AG04450 (cell line): Measurements from ENCODE around the gene MORN1. TPM values are rescaled to one million over a fixed set of nuclear protein-coding genes. Genes with fewer than 3 reads are reported as not detected.

Experiments
- CTCF ChIA-PET: fragments of 300-600, 350-600 bp; formaldehyde crosslinking; extraction: SDS; loops from one replicate; lab custom pipeline; 2022; ENCODE audit warnings: antibody characterized with exemption, inconsistent platforms; lab: Charles Lee
- POLR2A ChIA-PET: fragments of 350-600 bp; formaldehyde crosslinking; extraction: SDS; loops from one replicate; lab custom pipeline; 2021; ENCODE audit warnings: antibody characterized with exemption, inconsistent platforms; lab: Yijun Ruan, JAX
- DNase-seq: peaks from one replicate; pipeline ENCODE4 v3.0.0-alpha.2; 2011; ENCODE audit warnings: low read depth, low spot score
- H3K27ac ChIP-seq: one replicate; pipeline ENCODE4 v1.5.1; 2012; ENCODE audit warnings: low read depth, low read length, control low read depth
- H3K27me3 ChIP-seq: one replicate; pipeline ENCODE4 v1.6.0; 2012; ENCODE audit warnings: low read length; ENCODE audit not compliant: control insufficient read depth, insufficient read depth
- H3K4me3 ChIP-seq: 2 replicates; pipeline ENCODE4 v1.5.1; 2011; ENCODE audit warnings: mild to moderate bottlenecking, low read depth, low read length, control low read depth
- H3K9me3 ChIP-seq: 2 replicates; pipeline ENCODE4 v1.5.1; 2012; ENCODE audit warnings: low read length; ENCODE audit not compliant: control insufficient read depth, insufficient read depth
- CTCF ChIP-seq: IDR thresholded peaks from 2 replicates; pipeline ENCODE4 v1.5.1; 2011; ENCODE audit warnings: low read depth, low read length, control low read depth, inconsistent platforms
- polyA plus RNA-seq: library from polyadenylated mRNA; depleted of rRNA; stranded (reverse); fragments of >200 nt; gene quantifications from 2 replicates; pipeline ENCODE4 v1.2.3, GENCODE V29; 2011

Gene MORN1
- polyA plus RNA-seq, 1 experiment: 3.6 TPM

GRCh38 chr1:2425892-2426291, 34.5 kb upstream of the MORN1 start:
- Histone ChIP-seq H3K9me3 (peaks cover 26% of the 10 kb centered on the region), H3K27ac (no peak overlapping the region), H3K4me3 (no peak overlapping the region), H3K27me3 (peaks cover 10% of the 10 kb centered on the region)
- ChIA-PET POLR2A (no interaction called here), CTCF (no interaction called here)
- no peak for TF ChIP-seq CTCF
- DNase-seq: no peak

- ChIA-PET CTCF (interaction anchor here (0.9 kb wide), 1 partner anchor 8 kb away, joined by 4 read pairs; no protein-coding TSS in a partner anchor), POLR2A (no interaction called here)
- peaks cover 5% of the 10 kb centered on the region for H3K9me3 ChIP-seq
- no peak overlapping the region for H3K4me3 ChIP-seq
- H3K27ac ChIP-seq: no peak overlapping the region
- peaks cover 21% of the 10 kb centered on the region for H3K27me3 ChIP-seq
- no peak for TF ChIP-seq CTCF
- DNase-seq: no peak
Observed at GRCh38 chr1:2422523-2422922, 31.2 kb upstream of the MORN1 start.

- ChIA-PET CTCF (no interaction called here), POLR2A (no interaction called here)
- Histone ChIP-seq H3K9me3 (peaks cover 5% of the 10 kb centered on the region), H3K4me3 (no peak overlapping the region), H3K27me3 (peaks cover 21% of the 10 kb centered on the region), H3K27ac (no peak overlapping the region)
- no peak for DNase-seq
- TF ChIP-seq CTCF: no peak
Observed at GRCh38 chr1:2419416-2419815, 28.1 kb upstream of the MORN1 start.

GRCh38 chr1:2418791-2419320, 27.5 kb upstream of the MORN1 start:
- POLR2A ChIA-PET: no interaction called here
- Histone ChIP-seq H3K27me3 (peaks cover 21% of the 10 kb centered on the region), H3K9me3 (peaks cover 5% of the 10 kb centered on the region), H3K4me3 (no peak overlapping the region), H3K27ac (no peak overlapping the region)
- no peak for DNase-seq
- no peak for TF ChIP-seq CTCF
- CTCF ChIA-PET: no interaction called here

GRCh38 chr1:2417833-2418225, 26.5 kb upstream of the MORN1 start:
- ChIA-PET CTCF (interaction anchor here (1.3 to 4.4 kb wide), 2 partner anchors 130 to 1007 kb away, joined by 5 to 40 read pairs; no protein-coding TSS in a partner anchor), POLR2A (interaction anchor here (0.5 kb wide), 1 partner anchor 108 kb away, joined by 3 read pairs; the partner anchor contains the start of gene PANK4)
- H3K9me3 ChIP-seq: no peaks in the 10 kb centered on the region; the same call in 1 of the 2 replicates
- H3K27me3 ChIP-seq: peaks cover 21% of the 10 kb centered on the region
- no peak for TF ChIP-seq CTCF
- no peak overlapping the region for H3K27ac ChIP-seq
- no peak for DNase-seq
- no peak overlapping the region for H3K4me3 ChIP-seq
